Activated naive CD4-positive, alpha-beta T cell treated with Interleukin-2 at 50 U/mL for 16 hours (primary cell): Measurements from ENCODE around the gene PUS7.
"Not testable (repeated sequence)": the region's sequence is repeated elsewhere in the genome, so short reads cannot be mapped to it uniquely, and the experiment has no call there.

Source experiments
- DNase-seq: peaks from one replicate; pipeline ENCODE4 v3.0.0-alpha.2; 2020

Gene PUS7, protein sequence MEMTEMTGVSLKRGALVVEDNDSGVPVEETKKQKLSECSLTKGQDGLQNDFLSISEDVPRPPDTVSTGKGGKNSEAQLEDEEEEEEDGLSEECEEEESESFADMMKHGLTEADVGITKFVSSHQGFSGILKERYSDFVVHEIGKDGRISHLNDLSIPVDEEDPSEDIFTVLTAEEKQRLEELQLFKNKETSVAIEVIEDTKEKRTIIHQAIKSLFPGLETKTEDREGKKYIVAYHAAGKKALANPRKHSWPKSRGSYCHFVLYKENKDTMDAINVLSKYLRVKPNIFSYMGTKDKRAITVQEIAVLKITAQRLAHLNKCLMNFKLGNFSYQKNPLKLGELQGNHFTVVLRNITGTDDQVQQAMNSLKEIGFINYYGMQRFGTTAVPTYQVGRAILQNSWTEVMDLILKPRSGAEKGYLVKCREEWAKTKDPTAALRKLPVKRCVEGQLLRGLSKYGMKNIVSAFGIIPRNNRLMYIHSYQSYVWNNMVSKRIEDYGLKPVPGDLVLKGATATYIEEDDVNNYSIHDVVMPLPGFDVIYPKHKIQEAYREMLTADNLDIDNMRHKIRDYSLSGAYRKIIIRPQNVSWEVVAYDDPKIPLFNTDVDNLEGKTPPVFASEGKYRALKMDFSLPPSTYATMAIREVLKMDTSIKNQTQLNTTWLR

DNA sequence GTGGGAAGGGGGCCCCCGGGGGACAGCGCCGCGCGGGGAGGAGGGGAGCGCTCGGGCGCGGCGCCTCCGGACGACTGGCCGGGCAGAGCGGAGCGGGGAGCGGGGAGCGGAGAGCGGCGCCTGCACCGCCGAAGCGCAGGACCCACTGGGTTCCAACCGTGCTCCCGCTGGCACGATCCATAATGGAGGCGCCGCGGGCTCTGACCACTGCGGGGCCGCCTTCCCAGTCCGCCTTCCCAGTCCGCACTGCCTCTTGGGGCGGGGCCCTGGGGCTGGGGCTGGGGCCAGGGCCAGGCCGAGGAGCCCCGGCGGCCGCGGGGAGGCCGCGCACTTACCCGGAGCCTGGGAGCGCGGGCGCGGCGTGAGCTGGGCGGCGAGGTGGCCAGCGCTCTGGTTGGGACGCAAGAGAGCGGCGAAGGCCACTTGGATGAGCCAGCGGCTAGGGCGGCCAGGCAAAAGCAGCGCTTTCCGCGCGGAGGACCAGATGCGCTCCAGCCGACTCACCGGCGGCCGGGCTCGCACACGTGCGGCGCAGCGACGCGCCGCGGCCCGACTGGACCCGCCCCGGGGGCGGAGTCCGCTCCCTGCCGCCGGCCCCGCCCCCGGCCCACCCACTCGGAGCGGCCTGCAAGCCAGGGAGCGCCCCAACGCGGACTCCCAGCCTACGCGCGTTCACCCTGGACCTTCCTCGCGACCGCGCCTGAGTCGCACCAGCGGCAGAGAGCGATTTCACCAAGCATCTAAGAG lies at the start of gene PUS7:
Gene PUS7 (minus strand): TSS at position 555 of the 747 bp plus-strand sequence. CDS start 13,759 bp downstream, outside the sequence.
- peak; percentile 83 for DNase-seq

DNA sequence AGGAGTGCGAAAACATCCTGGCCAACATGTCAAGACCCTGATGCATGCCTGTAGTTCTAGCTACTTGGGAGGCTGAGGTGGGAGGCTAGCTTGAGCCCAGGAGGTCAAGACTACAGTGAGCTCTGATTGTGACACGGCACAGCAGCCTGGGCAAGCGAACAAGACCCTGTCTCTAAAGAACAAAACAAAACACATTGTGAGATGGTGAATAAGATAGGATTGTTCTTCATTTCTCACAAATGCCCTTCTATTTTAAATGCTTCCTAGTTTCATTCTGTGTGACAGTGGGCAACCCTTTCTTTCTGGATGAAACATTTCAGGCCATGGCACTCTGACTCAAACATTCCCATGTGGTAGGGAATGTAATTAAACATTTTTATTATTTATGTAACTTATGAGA lies 45.8 kb upstream of the PUS7 start:
- no peak for DNase-seq

DNA sequence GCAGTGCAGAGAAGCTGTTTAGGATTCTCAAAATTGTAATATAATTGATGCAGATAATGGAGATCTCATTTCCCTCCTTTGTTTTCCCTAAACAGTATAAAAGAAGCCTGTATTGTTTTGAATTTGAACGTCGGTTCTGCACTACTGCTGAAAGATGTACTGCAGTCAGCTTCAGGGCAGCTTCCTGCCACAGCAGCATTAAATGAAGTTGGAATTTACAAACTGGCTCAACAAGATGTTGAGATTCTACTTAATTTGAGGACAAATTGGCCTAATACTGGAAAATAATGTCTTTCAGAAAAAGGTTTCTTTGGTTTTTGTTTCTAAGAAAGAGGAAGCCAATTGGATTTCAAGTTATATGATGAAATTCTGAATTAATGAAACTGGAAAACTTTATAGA lies 45.0 kb upstream of the PUS7 start:
- DNase-seq = no peak

DNA sequence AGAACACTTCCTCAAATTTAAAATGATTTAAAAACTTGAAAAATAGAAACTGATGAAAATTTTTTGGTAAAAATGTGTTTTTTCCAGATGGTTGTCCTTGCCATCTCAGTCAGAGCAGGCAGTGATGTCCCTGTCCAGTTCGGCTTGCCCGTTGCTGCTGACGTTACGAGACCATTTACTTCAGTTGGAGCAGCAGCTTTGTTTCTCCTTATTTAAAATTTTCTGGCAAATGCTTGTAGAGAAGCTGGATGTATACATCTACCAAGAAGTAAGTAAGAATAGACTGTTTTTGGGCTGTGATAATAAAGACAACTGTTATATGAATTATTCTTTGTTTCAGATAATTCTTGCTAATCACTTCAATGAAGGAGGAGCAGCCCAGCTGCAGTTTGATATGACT lies 43.1 kb upstream of the PUS7 start:
- DNase-seq = no peak

DNA sequence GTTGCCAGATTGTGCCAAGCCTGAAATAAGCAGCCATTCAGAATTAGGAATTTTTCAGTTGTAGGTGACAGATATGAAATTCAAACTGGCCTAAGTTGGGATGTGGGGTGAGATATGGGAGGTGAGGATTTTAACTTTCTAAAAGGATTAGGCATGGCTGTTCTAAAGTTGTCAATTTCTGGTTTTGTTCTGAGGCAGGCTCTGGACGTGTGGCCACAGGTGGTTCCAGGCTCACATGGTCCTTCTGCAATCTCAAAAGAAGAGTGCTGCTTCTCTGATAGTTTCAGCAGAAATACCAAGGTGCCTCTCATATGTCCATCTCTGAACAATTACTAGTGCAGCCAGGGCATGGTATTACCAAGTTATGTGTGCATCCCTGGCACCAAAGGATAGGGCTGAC lies 37.9 kb upstream of the PUS7 start:
- DNase-seq = no peak

DNA sequence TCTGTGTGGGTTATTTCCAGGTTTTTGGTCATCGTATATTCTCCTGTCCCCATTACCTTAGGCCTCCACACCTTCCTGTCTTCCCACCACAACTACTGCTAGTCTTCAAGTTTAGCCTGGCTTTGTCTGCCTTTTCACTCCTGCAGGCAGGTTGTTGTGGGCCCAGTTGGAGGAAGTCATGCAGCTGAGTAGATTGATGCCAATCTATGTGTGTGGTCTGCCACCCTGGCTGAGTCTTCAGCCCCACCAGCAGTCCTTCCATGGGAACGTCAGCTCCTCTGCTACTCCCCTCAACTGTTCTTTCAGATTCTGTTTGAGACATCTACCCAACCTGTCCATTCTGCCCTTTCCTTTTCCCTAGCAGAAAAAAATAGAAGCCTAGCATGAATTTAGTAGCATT lies 16.3 kb upstream of the PUS7 start:
- no peak for DNase-seq

DNA sequence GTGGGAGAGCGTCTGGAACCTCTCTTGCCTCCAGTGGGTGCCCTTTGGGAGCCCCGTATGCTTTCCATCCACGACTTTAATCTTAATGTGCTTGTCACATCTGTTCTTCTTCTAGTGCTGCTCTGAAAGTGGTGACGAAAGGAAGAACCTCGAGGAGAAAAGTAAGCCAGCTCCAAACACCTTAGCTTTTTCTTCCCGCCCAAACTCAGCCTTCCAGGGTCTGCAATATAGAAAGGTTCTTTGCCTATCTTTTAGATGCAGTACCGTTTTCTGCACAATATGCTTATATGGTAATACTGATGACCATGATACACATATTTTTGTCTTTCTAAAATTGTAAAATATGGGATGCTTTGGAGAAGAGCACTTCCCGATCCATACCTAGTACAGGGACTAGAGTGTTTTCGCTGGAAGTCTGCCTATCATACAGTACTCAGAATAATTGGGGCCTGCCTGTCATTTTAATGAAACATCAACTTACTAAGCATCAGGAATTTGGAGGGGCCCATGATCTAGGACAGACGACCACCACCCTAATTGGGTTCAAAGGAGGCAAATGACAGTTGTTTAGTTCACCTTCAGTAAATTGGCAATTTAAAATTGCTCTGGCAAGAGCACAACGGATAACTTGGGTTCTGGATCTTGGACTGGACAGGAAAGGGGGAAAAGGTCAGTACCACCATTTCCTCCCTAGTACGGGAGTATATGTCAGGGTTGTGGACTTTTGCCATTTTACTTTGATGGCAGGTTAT lies 10.8 kb upstream of the PUS7 start:
- no peak for DNase-seq

DNA sequence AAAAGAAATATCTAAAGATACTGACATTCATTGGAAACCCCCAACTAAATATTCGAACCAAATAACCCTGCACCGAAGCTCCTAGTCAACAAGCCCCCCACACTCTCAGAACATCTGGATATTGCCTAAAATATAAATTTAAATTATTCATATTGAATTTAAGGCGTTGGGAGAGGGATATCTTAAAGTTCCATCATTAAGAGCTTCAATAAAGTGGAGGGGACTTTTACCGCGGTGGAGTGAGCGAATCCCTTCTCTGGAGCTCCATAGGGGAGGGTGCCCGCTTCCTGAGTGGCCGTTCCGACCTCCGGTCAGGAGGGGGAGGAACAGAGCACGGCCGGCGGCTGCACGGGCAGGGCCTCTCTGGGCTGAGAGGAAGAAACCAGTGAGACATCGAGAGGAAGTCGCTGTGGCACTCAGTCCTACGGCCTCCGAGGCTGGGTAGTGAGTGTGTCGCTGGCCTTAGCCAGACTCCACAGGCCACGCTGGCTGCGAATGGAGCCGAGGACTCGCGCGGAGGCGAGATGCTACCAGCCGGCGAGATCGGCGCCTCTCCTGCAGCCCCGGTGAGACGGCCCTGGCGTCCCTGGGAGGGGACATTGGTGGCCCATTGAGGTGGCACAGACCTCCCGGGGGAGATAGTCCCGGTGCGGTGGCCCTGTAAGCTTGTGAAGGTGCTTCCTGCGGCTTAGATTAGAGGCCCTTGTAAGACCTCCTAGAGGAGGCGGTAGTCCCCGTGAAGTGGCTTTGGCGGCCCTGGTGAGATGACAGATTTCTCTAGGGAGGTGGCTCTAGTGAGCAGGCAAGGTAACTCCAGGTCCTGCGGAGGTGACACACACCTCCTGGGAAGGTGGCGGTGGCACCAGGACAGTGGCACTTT lies 10.0 kb upstream of the PUS7 start, which contains the start of gene RINT1:
Gene RINT1 (plus strand): TSS at position 410 of the 880 bp plus-strand sequence. CDS start 115 bp downstream, at position 525.
- peak; percentile 91 for DNase-seq

DNA sequence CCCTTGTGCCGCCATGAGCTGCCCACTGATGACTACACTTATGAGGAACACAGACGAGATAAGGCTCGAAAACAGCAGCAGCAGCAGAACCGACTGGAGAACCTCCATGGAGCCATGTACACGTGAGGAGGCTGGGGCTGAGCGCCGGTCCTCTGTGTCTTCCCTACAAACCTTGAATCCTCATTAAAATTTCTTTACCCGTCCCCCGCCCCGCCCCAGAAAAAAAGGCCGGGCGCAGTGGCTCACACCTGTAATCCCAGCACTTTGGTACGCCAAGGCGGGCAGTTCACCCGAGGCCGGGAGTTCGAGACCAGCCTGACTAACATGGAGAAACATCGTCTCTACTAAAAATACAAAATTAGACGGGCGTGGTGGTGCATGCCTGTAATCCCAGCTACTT lies 8.5 kb upstream of the PUS7 start:
- no peak for DNase-seq

DNA sequence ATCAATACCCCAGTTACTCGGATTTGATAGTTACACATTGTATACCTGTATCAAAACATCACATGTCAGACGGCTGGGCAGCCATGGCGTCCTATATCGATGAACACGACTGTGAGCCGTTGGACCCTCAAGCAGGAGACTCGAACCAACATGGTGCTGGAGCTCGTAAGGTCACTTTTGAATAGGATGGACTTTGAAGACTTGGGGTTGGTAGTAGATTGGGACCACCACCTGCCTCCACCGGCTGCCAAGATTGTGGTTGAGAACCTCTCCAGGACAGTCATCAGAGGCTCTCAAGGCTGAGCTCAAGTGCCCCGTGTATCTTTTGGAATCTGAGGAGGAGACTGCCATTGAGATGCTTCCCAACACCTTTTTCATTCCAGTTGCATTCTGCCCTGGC lies 8.1 kb upstream of the PUS7 start:
- no peak for DNase-seq

DNA sequence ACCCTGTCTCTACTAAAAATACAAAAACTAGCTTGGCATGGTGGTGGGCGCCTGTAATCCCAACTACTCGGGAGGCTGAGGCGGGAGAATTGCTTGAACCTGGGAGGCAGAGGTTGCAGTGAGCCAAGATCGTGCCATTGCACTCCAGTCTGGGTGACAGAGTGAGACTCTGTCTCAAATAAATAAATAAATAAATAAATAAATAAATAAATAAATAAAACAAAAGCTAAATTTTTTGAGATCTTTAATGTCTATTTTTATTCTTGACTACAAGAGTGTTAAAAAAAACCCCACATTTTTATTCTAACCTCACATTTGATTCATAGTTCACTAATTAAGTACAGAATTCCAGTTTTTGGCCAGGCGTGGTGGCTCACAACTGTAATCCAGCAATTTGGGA lies 5.7 kb upstream of the PUS7 start:
- not testable (repeated sequence) for DNase-seq

DNA sequence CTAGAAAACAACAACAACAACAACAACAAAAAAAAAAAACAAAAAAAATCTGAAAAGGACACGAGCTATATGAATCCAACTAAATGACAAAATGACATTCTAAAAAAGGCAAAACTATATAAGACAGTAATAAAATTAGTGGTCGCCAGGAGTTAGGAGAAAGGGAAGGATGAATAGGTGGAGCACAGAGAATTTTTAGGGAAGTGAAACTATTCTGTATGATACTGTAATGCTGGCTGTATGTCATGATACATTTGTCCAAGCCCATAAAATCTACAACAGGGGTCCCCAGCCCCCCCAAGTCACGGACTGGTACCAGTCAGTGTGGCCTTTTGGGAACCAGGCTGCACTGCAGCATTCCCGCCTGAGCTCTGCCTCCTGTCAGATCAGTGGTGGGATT lies 2.8 kb upstream of the PUS7 start:
- no peak for DNase-seq

DNA sequence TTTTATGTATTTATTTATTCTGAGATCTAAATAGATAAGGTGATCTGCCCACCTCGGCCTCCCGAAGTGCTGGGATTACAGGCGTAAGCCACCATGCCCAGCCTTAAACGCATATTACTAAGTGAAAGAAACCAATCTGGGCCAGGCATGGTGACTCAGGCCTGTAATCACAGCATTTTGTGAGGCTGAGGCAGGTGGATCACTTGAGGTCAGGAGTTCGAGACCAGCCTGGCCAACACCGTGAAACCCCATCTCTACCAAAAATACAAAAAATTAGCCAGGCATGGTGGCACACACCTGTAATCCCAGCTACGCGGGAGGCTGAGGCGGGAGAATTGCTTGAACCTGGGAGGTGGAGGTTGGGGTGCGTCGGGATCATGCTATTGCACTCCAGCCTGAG lies 2.4 kb upstream of the PUS7 start:
- DNase-seq = not testable (repeated sequence)

DNA sequence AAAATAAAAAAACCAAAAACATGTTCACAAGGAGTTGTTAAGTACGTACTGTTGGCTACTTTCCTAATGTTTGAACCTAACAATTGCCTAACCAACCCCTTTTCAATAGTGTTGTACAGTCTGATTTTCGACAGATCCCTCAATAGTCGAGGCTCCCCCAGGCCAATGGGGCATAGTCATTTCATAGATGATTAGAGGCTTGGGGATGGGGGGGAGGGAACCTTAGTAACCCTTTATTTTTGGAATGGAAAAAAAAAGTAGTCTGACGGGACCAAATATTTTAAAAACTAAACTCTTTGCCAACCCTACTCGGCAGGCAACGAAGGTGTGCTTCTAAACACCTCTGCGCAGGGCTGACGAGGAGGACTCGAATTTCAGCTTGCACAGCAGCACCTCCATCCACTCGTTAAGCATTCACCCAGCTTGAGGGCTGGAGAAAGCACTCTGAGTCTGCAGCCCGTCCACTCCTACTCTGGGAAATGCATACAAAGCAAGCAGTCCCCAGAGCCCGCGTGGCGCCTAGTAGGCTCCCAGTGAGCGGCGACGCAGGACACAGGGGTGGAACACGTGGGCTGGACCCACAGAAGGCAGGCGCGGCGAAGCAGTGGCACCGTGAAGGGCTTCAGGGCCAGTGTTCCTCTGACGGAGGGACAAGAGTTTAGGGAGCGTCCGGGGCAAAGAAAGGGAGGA lies 899 bp downstream of the PUS7 start:
- DNase-seq = peak; percentile 54

DNA sequence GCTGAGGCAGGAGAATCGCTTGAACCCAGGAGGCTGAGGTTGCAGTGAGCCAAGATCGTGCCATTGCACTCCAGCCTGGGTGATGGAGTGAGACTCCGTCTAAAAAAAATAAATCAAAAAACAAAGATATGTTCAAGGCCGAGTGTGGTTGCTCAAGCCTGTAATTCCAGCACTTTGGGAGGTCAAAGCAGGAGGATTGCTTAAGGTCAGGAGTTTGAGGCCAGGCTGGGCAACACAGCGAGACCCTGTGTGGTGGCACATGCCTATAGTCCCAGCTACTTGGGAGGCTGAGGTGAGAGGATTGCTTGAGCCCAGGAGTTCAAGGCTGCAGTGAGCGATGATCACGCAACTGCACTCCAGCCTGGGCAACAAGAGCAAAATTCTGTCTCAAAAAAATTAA lies 1.5 kb downstream of the PUS7 start:
- DNase-seq = not testable (repeated sequence)

DNA sequence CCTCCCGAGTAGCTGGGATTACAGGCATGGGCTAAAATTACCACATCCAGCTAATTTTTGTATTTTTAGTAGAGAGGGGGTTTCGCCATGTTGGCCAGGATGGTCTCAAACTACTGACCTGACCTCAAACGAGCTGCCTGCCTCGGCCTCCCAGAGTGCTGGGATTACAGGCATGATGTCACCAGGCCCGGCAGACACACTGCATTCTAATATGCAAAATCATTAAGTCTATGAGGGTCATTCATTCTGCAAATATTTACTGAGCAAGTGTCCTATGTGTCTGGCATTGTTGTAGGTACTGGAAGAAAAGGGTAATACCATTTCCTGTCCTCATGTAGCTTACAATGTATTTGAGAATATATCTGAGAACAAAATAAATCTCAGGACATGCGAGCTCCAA lies 2.7 kb downstream of the PUS7 start:
- no peak for DNase-seq

DNA sequence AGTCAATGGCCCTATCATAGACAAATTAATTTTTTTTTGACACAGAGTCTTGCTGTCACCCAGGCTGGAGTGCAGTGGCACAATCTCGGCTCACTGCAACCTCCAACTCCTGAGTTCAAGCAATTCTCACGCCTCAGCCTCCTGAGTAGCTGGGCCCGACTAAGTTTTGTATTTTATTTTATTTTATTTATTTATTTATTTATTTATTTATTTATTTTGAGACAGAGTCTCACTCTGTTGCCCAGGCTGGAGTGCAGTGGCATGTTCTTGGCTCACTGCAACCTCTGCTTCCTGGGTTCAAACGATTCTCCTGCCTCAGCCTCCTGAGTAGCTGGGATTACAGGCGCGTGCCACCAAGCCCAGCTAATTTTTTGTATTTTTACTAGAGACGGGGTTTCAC lies 6.5 kb downstream of the PUS7 start:
- DNase-seq = not testable (repeated sequence)

DNA sequence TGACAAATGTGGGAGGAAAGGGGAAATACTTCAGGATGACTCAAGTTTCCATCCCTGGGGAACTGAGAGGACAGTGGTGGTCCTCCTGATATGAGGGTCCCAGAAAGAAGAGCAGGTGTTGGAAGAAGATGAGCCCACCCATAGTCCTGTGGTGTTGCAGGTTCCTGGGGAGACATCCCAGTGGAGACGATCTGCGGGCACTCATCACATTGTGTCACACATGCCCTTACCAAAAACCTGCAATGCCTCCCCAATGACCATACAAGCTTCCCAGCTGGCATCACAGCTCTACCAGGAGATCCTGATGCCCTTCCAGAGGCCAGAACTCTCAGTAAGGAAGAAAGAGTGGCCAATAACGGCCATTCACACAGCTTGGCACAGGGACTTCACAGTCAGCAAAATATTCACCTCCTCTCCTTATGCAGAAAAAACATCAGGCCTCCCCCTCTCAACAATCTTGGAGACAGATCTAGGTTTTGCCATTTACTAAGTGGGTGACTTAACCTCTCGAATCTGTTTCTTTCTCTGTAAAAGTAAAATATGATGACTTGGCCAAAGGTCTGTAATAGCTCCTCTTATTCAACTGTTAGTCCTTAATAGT lies 9.0 kb downstream of the PUS7 start:
- DNase-seq = no peak

DNA sequence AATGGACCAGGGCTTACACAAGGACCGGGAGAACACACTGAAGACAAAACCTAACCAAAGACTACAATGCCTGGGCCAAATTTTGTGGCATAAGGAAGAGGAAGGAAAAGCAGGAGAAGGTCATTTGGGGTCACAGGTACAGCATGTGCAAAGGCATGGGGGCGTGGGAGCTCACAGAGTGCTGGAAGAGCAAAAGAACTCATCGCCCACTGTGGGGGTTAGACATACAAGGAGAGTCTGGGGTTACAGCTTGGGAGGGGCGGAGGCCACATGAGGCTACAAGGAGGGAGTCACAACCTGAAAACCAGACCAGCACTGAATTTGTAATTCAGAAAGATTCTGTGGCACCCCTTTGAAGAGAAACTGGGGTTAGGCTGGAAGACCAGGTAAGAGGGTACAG lies 9.7 kb downstream of the PUS7 start:
- DNase-seq = no peak

DNA sequence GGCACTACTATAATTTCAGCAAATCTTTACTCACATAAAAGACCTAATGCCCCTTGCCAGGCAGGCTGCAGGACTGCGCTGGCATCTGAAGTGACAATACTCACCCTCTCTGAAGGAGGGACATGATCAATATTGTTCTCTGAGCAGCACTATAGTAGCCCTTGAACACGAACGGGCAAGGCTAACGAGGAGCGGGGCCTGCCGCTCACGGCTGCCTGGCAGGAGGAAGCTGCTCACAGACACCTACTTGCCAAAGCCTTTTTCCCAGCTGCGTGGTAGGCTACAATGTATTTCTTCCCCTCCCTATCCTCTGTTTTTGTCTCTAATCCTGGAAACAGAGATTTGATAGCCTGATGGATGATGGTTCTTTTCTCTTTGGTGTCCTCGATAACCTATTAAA lies 19.9 kb downstream of the PUS7 start:
- no peak for DNase-seq

DNA sequence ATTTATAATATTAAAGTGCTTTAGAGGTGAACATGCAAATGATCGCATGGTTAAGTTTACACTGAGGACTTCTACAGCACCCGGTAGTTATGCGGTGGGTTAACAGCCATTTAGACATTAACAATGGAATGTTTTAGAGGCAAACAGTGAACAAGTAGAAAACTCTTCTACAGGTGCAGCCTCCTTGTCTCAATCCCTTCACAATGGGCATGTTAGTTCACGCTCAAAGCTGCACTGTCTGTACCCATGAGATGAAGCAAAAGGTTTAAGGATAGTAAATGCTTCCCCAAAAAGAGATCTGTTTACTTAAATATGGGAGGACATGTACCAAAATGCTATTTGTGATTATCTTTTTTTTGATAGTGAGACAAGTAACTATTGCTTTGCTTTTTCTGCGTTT lies 25.1 kb downstream of the PUS7 start:
- DNase-seq = no peak
